ENCODE data around the gene ENOX1. TPM values are rescaled to one million over a fixed set of nuclear protein-coding genes. Genes with fewer than 3 reads are reported as not detected.

Gene ENOX1
- total and polyA plus RNA-seq, 2 of the 8 experiments (the other 6 are each of a cell fraction or from before 2014, with no cell fraction given), result 0.23 to 0.37 TPM

DNA sequence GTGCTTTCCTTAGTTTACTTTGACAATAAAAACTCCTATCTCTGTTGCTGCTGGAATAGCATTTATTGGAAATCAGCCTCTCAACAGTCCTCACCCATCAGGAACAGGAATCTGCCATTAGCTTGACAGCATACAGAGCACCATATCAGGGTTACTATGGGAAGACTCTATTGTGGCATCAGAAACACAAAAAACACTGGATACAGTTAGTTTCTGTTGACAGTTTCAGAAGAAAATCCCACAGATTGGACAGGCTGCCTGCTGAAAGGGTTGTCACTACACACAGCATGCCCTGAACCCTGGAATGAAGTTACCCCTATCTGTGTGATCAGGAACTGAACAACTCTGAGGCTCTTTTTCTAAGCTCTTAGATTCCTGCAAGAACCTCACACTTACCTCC lies 172.7 kb downstream of the ENOX1 start:
- Histone ChIP-seq H2BK15ac (ENCODE audit: low read length) (no peak overlapping the region), H2BK5ac (ENCODE audit: low read depth, low read length) (no peak overlapping the region), H3K4me2 (ENCODE audit: insufficient read depth in 1 of 2, low read depth in 2 of 2, low read length in 2 of 2) (no peak overlapping the region), H3K27ac (ENCODE audit: low read depth, low read length) (no peak overlapping the region), H4K91ac (replicated peaks; ENCODE audit: insufficient read length, low read length) (no peak overlapping the region), H4K20me1 (replicated peaks in 1 of 2; ENCODE audit: control insufficient read depth in 1 of 2, insufficient read depth in 2 of 2, low read length in 2 of 2) (no peaks in the 10 kb centered on the region), H3K4me3 (ENCODE audit: extremely low read depth in 1 of 4, insufficient read depth in 2 of 4, low read depth in 3 of 4, low read length in 4 of 4) (no peak overlapping the region), H3K14ac (ENCODE audit: insufficient read length) (no peak overlapping the region), H2BK120ac (replicated peaks; ENCODE audit: low read depth, low read length) (no peak overlapping the region), H2BK12ac (ENCODE audit: low read depth, low read length) (no peak overlapping the region), H3K4ac (replicated peaks; ENCODE audit: insufficient read length, low read depth, low read length) (no peak overlapping the region), H2BK20ac (ENCODE audit: low read length) (no peak overlapping the region), H3K23ac (ENCODE audit: insufficient read length) (no peak overlapping the region), H2AK5ac (ENCODE audit: low read depth, low read length) (no peak overlapping the region), H3K36me3 (ENCODE audit: control insufficient read depth in 2 of 4, insufficient read depth in 4 of 4, low read length in 3 of 4) (no peaks in the 10 kb centered on the region), H3K79me1 (ENCODE audit: low read depth, low read length) (no peaks in the 10 kb centered on the region), H3K9ac (replicated peaks in 1 of 4; ENCODE audit: extremely low read depth in 1 of 4, low read depth in 3 of 4, low read length in 3 of 4) (no peak overlapping the region), H3K23me2 (ENCODE audit: low read depth, low read length) (no peaks in the 10 kb centered on the region), H3K18ac (ENCODE audit: extremely low read depth, low read length) (no peak overlapping the region), H3K9me3 (ENCODE audit: insufficient read depth in 2 of 2, low read depth in 1 of 2, low read length in 1 of 2) (no peaks in the 10 kb centered on the region), H3K4me1 (replicated peaks in 1 of 4; ENCODE audit: control insufficient read depth in 3 of 4, insufficient read depth in 4 of 4, low read length in 3 of 4) (no peaks in the 10 kb centered on the region), H4K5ac (ENCODE audit: insufficient read length, low read depth, low read length) (no peak overlapping the region), H3K27me3 (replicated peaks in 1 of 4; ENCODE audit: control insufficient read depth in 3 of 4, extremely low read depth in 1 of 4, insufficient read depth in 3 of 4, low read length in 3 of 4) (no peaks in the 10 kb centered on the region), H3K56ac (replicated peaks; ENCODE audit: insufficient read length, low read depth, low read length) (no peak overlapping the region), H4K8ac (ENCODE audit: extremely low read depth, insufficient read depth, low read length) (no peak overlapping the region), H2AFZ (ENCODE audit: low read length) (no peak overlapping the region), H3K79me2 (ENCODE audit: control insufficient read depth in 1 of 2, insufficient read depth in 2 of 2, low read length in 2 of 2) (no peaks in the 10 kb centered on the region)
- ChIA-PET CTCF (ENCODE audit: partially characterized antibody) (interaction anchor here (0.9 to 1.8 kb wide), 2 partner anchors 16 to 75 kb away, joined by 3 to 4 read pairs; no protein-coding TSS in a partner anchor), POLR2A (ENCODE audit: partially characterized antibody) (no interaction called here)
- DNase-seq (ENCODE audit: low read depth in 1 of 2, low spot score in 2 of 2) (no peak), FAIRE-seq (no peak)
- TF ChIP-seq RNF2 (IDR thresholded peaks at IDR 0.05; ENCODE audit: borderline replicate concordance, low read depth, low read length, missing control alignments, poor library complexity, severe bottlenecking), result no peak
- TF ChIP-seq, protein P1, sequence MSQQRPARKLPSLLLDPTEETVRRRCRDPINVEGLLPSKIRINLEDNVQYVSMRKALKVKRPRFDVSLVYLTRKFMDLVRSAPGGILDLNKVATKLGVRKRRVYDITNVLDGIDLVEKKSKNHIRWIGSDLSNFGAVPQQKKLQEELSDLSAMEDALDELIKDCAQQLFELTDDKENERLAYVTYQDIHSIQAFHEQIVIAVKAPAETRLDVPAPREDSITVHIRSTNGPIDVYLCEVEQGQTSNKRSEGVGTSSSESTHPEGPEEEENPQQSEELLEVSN (IDR thresholded peaks at IDR 0.05), result no peak
- TF ChIP-seq SIRT6 (IDR thresholded peaks at IDR 0.05; ENCODE audit: low read length), result no peak
- TF ChIP-seq EGR1 (IDR thresholded peaks at IDR 0.05; ENCODE audit: borderline replicate concordance, low read depth, low read length), result no peak
- no peak for TF ChIP-seq KDM1A (IDR thresholded peaks at IDR 0.05; ENCODE audit: borderline replicate concordance, low read length)
- TF ChIP-seq PHF8 (conservative IDR thresholded peaks at IDR 0.05; ENCODE audit: low read depth, low read length), result no peak
- no peak for TF ChIP-seq CBX8 (IDR thresholded peaks at IDR 0.05; ENCODE audit: borderline replicate concordance, low read depth, low read length)
- TF ChIP-seq ZNF274 (IDR thresholded peaks at IDR 0.05; ENCODE audit: borderline replicate concordance, extremely low read depth, low read length), result no peak

All from H1 (cell line).